Uterus (tissue), 4 donors: Measurements from ENCODE around the gene PHF24. TPM values are rescaled to one million over a fixed set of nuclear protein-coding genes. Genes with fewer than 3 reads are reported as not detected.

Experiments used
- DNase-seq, 2 donors: peaks; one replicate each; pipeline ENCODE4 v3.0.0-alpha.2; 2019 to 2020
- H3K27ac ChIP-seq, 2 donors: fragments of 200-600 bp; sonication (generic); 1 replicate in 1 of 2; 2 replicates in 1 of 2; pipeline ENCODE4 v1.5.1; 2016 to 2018
- H3K27me3 ChIP-seq, 2 donors: fragments of 200-600 bp; sonication (generic); one replicate each; pipeline ENCODE4 v1.5.1; 2018 to 2019; ENCODE audit warnings: control low read depth in 1 of 2
- H3K36me3 ChIP-seq, 2 donors: fragments of 200-600 bp; sonication (generic); one replicate each; pipeline ENCODE4 v1.5.1; 2019; ENCODE audit warnings: control low read depth in 1 of 2
- H3K4me1 ChIP-seq, 2 donors: fragments of 200-600 bp; sonication (generic); one replicate each; pipeline ENCODE4 v1.5.1; 2018 to 2019; ENCODE audit warnings: control low read depth in 1 of 2
- H3K4me3 ChIP-seq, 2 donors: fragments of 200-600 bp; sonication (generic); 1 replicate in 1 of 2; 2 replicates in 1 of 2; pipeline ENCODE4 v1.5.1; 2018 to 2019; ENCODE audit warnings: mild to moderate bottlenecking in 1 of 2
- H3K9me3 ChIP-seq, 2 donors: fragments of 200-600 bp; sonication (generic); one replicate each; pipeline ENCODE4 v1.5.1; 2019; ENCODE audit warnings: control low read depth in 1 of 2
- POLR2A ChIP-seq, 2 donors: fragments of 450-650 bp; IDR thresholded peaks; one replicate each; pipeline ENCODE4 v1.6.1; 2016; ENCODE audit warnings: antibody characterized with exemption in 2 of 2, mild to moderate bottlenecking in 1 of 2, moderate library complexity in 1 of 2
- intact Hi-C: fragments of 100-400 bp; cut with DNase I; formaldehyde crosslinking; loops from one replicate; pipeline ENCODE4 v1.15.1; 2023; ENCODE audit warnings: low total_unique reads
- total RNA-seq, 4 donors: library from RNA; depleted of rRNA in 3 of 4; stranded (reverse); fragments of >200 nt in 3 of 4; gene quantifications; one replicate each; pipeline versions ENCODE4 v1.1.0 to v1.2.4, GENCODE V29; 2014 to 2023
- TF ChIP-seq, protein P1 (sequence below), 4 experiments: fragments of 200-600 bp in 2 of 4; fragments of 450-650 bp in 2 of 4; sonication (generic) in 2 of 4; IDR thresholded peaks; one replicate each; pipeline ENCODE4 v1.5.1; 2016 to 2019; ENCODE audit warnings: antibody characterized with exemption in 4 of 4, mild to moderate bottlenecking in 2 of 4, moderate library complexity in 1 of 4
- donor health status: DM: yes; HTN: yes; CAD: no.

Gene PHF24
- total RNA-seq, 4 donors from 2014 or later = under 0.01 to 1.5 (median 0.81) TPM

- H3K27me3 ChIP-seq = no peaks in the 10 kb centered on the region
- intact Hi-C loops = no loop called here
- H3K27ac ChIP-seq = peak overlapping the region; percentile 90 to 100
- peak overlapping the region; percentile 84 to 99 for H3K4me3 ChIP-seq
- peak; percentile 28 to 30 for DNase-seq
- no peak for TF ChIP-seq POLR2A (IDR thresholded peaks at IDR 0.05)
- TF ChIP-seq, protein P1, sequence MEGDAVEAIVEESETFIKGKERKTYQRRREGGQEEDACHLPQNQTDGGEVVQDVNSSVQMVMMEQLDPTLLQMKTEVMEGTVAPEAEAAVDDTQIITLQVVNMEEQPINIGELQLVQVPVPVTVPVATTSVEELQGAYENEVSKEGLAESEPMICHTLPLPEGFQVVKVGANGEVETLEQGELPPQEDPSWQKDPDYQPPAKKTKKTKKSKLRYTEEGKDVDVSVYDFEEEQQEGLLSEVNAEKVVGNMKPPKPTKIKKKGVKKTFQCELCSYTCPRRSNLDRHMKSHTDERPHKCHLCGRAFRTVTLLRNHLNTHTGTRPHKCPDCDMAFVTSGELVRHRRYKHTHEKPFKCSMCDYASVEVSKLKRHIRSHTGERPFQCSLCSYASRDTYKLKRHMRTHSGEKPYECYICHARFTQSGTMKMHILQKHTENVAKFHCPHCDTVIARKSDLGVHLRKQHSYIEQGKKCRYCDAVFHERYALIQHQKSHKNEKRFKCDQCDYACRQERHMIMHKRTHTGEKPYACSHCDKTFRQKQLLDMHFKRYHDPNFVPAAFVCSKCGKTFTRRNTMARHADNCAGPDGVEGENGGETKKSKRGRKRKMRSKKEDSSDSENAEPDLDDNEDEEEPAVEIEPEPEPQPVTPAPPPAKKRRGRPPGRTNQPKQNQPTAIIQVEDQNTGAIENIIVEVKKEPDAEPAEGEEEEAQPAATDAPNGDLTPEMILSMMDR (IDR thresholded peaks at IDR 0.05) = no peak
- H3K9me3 ChIP-seq = no peaks in the 10 kb centered on the region
- H3K4me1 ChIP-seq = peaks cover 6 to 31% of the 10 kb centered on the region in 2 donors
- H3K36me3 ChIP-seq = no peaks in the 10 kb centered on the region
Observed at GRCh38 chr9:34990908-34991606, 33.0 kb downstream of the PHF24 start.

DNA sequence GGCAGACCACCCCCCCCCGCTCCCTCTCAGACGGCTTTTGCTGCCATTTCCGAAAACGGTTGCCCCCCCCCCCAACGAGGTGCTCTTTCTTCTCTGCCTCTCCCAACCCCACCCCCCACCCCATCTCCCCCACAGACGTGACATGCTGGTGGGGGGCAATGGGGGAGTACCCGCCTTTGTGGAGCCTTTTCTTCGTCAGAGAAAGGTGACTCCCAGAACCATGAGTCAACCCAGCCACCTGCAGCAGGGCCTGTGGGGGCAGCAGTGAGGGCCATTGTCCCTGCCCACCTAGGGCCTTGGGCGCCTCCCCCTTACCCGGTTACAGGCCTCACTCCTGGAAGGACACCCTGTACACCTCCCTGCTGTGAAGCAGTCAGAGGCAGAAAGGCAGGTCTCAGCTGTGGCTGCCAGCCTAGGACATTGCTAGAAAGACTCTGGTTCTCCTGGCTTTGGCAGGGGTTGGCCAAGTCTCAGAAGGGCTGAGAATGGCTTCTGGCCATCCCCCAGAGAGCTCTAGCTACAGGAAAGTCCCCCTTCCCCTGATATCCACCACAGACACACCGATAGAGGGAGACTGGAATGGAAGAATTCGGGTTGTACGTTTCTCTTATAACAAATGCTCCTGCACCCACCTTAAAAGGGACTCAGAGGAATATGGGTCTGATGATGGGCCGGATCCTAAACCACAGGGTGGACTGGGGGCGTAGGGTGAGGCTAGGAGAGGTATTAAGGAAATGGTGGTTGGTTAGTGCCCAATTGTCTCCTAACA lies 33.7 kb downstream of the PHF24 start:
- H3K4me3 ChIP-seq = no peak overlapping the region
- no peaks in the 10 kb centered on the region for H3K36me3 ChIP-seq
- H3K27me3 ChIP-seq = no peaks in the 10 kb centered on the region
- H3K9me3 ChIP-seq = no peaks in the 10 kb centered on the region
- H3K27ac ChIP-seq = peak overlapping the region; percentile 90 to 100
- TF ChIP-seq, protein P1 (IDR thresholded peaks at IDR 0.05) = peak in 1 of 4 experiments; percentile 1
- TF ChIP-seq POLR2A (IDR thresholded peaks at IDR 0.05) = no peak
- intact Hi-C loops = no loop called here
- peaks cover 6 to 31% of the 10 kb centered on the region in 2 donors for H3K4me1 ChIP-seq
- DNase-seq = peak; percentile 43 to 58

DNA sequence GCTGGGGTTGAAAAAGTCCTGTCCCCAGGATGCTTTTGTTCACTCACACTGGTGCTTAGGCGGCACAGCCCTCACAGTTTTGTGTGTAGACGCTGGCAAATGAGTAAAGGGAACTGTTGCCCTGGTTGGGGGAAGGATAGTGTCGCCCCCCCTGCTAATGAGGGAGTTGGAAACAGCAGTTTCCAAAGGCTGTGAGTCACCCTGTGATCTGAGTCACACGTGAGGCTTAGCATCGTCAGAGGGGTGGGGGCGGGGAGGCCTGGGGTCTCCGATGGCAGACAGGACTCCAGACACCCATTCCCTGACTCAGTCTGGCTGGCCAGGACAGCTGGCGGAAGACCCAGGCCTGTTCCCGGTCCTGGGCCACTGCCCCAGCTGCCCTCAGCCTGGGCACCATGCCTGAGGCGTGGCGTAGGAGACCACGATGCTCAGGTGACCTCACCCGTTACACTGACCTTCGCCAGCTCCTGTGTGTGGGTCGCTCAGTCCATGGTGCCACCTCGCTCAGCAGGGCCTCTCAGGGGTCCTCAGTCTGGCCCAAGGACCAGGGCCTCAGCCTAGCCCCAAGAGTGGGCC lies 34.4 kb downstream of the PHF24 start:
- Histone ChIP-seq H3K9me3 (no peaks in the 10 kb centered on the region), H3K27ac (peak overlapping the region; percentile 90 to 100), H3K36me3 (no peaks in the 10 kb centered on the region), H3K4me3 (no peak overlapping the region), H3K27me3 (no peaks in the 10 kb centered on the region), H3K4me1 (peaks cover 6 to 31% of the 10 kb centered on the region in 2 donors)
- intact Hi-C loops = no loop called here
- TF ChIP-seq, protein P1 (IDR thresholded peaks at IDR 0.05) = no peak
- TF ChIP-seq POLR2A (IDR thresholded peaks at IDR 0.05) = peak in 1 of 2 donors; percentile 26
- DNase-seq = peak; percentile 77 to 88

DNA sequence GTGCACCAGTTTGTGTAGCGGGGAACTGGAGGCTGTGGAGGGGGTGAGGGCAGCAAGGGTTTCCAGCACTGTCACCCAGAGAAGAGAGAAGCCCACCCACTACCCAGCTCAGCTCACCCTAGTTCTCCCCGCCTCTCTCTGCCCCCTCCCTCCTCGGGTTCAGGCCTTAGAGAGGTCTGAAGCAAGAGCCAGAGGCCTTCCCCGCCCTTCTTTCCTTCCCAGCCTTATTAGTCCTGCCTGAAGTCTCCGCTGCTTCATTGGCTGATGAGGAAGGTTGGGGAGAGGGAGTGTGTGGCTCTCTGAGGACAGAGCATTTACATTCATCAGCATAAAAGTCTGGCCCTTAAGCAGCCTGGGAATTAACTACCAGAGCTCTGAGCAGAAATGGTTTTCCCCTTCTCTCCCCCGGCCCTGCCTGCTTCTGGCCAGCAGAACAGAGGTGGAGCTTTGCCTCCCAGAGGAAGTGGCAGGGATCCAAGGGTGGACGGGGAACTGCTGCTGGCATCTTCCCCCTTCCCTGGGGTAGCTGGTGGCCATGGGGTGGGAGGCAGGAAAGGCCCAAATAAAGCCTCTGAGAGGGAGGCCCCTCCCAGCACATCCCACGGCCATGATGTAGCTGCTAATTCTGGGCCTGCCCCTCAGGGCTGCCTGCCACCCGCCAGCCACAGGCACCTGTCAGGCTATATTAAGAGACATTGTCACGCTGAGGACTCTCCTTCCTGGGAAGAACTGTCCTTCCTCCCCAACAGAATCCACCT lies 35.6 kb downstream of the PHF24 start:
- no peaks in the 10 kb centered on the region for H3K27me3 ChIP-seq
- no peaks in the 10 kb centered on the region for H3K9me3 ChIP-seq
- H3K27ac ChIP-seq = peak overlapping the region; percentile 90 to 100
- TF ChIP-seq, protein P1 (IDR thresholded peaks at IDR 0.05) = no peak
- peak; percentile 27 to 47 for TF ChIP-seq POLR2A (IDR thresholded peaks at IDR 0.05)
- peak; percentile 86 to 90 for DNase-seq
- peaks cover 6 to 26% of the 10 kb centered on the region in 2 donors for H3K4me1 ChIP-seq
- intact Hi-C loops = no loop called here
- no peaks in the 10 kb centered on the region for H3K36me3 ChIP-seq
- H3K4me3 ChIP-seq = no peak overlapping the region
